Gastroesophageal sphincter (tissue), 4 donors: ENCODE data around the gene STXBP6. TPM values are rescaled to one million over a fixed set of nuclear protein-coding genes. Genes with fewer than 3 reads are reported as not detected.

Experiments used
- ATAC-seq: fragments of 150-250 bp; one replicate; pipeline ENCODE4 v1.9.1; 2016; ENCODE audit warnings: mild to moderate bottlenecking, moderate library complexity
- H3K27ac ChIP-seq, 4 donors: fragments of 200-600 bp; sonication (generic) in 3 of 4; 1 replicate in 3 of 4; 2 replicates in 1 of 4; pipeline ENCODE4 v1.5.1; 2016 to 2019
- H3K27me3 ChIP-seq: fragments of 200-600 bp; sonication (generic); one replicate; pipeline ENCODE4 v1.5.1; 2019
- H3K36me3 ChIP-seq, 2 donors: fragments of 200-600 bp; sonication (generic); one replicate each; pipeline ENCODE4 v1.5.1; 2019; ENCODE audit warnings: control low read depth in 1 of 2
- H3K4me1 ChIP-seq, 3 donors: fragments of 200-600 bp; sonication (generic); 1 replicate in 2 of 3; 2 replicates in 1 of 3; pipeline ENCODE4 v1.5.1; 2016 to 2019; ENCODE audit warnings: control low read depth in 2 of 3
- H3K4me3 ChIP-seq, 2 donors: fragments of 200-600 bp; sonication (generic); one replicate each; pipeline ENCODE4 v1.5.1; 2019; ENCODE audit warnings: mild to moderate bottlenecking in 1 of 2, moderate library complexity in 1 of 2
- H3K9me3 ChIP-seq, 3 donors: fragments of 200-600 bp; sonication (generic); one replicate each; pipeline ENCODE4 v1.5.1; 2017 to 2019; ENCODE audit warnings: control low read depth in 2 of 3
- EP300 ChIP-seq: sonication (generic); formaldehyde crosslinking; IDR thresholded peaks from one replicate; pipeline ENCODE4 v1.6.1; 2017; ENCODE audit warnings: antibody characterized with exemption, mild to moderate bottlenecking
- POLR2A ChIP-seq, 2 donors: fragments of 450-650 bp; IDR thresholded peaks; one replicate each; pipeline ENCODE4 v1.6.1; 2017; ENCODE audit warnings: antibody characterized with exemption in 2 of 2, mild to moderate bottlenecking in 2 of 2, moderate library complexity in 1 of 2
- POLR2AphosphoS5 ChIP-seq: sonication (generic); formaldehyde crosslinking; IDR thresholded peaks from one replicate; pipeline ENCODE4 v1.6.1; 2017; ENCODE audit warnings: antibody characterized with exemption
- WGBS, 2 donors: methylation state at CpG; one replicate each; pipeline ENCODE4 v1.1.5; 2018; ENCODE audit warnings: low coverage in 1 of 2; 5-methylcytosine and 5-hydroxymethylcytosine counted together
- total RNA-seq, 4 donors: library from RNA; depleted of rRNA; stranded (reverse); fragments of >200 nt; gene quantifications; one replicate each; pipeline ENCODE4 v1.1.0, GENCODE V29; 2016
- TF ChIP-seq, protein P1 (sequence below), 4 experiments: fragments of 200-600 bp in 2 of 4; fragments of 450-650 bp in 2 of 4; sonication (generic) in 1 of 4; IDR thresholded peaks; one replicate each; pipeline ENCODE4 v1.5.1; 2017 to 2019; ENCODE audit warnings: antibody characterized with exemption in 4 of 4, mild to moderate bottlenecking in 2 of 4, moderate library complexity in 2 of 4

Gene STXBP6
- total RNA-seq, 4 donors from 2014 or later = 29.3 to 55.7 (median 44.0) TPM

DNA sequence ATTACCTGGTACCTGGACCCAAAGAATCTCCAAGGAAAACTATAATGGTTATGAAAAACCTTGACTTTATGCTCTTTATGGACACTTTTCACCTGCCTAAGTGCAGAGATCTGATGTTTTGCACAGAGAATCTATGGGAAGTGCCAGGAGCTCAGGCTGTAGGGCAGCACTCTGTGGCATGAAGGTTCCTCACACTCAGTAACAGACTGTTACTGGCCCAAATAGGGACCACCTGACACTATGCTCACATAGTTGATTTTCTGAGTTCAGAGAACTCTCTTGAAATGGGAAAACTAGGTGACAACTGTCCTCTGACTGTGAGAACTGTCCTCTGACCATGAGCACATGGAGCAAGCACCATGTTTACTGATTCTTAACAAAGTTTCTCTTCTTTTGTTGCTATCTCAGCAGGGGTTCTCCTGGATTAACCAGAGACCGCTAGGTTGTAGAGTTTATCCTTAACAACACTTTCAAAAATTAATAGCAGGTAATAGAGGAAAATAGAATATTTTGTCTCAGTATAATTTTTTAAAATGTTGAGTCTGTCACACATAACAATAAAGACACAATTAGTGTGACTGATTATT lies 101.6 kb downstream of the STXBP6 start:
- Histone ChIP-seq H3K9me3 (no peaks in the 10 kb centered on the region), H3K36me3 (no peaks in the 10 kb centered on the region), H3K4me3 (no peak overlapping the region), H3K27me3 (no peaks in the 10 kb centered on the region), H3K4me1 (peaks cover 0 to 10% (median 0%) of the 10 kb centered on the region in 3 donors), H3K27ac (no peak overlapping the region)
- TF ChIP-seq EP300 (no peak), POLR2AphosphoS5 (no peak), POLR2A (IDR thresholded peaks at IDR 0.05) (no peak)
- TF ChIP-seq, protein P1, sequence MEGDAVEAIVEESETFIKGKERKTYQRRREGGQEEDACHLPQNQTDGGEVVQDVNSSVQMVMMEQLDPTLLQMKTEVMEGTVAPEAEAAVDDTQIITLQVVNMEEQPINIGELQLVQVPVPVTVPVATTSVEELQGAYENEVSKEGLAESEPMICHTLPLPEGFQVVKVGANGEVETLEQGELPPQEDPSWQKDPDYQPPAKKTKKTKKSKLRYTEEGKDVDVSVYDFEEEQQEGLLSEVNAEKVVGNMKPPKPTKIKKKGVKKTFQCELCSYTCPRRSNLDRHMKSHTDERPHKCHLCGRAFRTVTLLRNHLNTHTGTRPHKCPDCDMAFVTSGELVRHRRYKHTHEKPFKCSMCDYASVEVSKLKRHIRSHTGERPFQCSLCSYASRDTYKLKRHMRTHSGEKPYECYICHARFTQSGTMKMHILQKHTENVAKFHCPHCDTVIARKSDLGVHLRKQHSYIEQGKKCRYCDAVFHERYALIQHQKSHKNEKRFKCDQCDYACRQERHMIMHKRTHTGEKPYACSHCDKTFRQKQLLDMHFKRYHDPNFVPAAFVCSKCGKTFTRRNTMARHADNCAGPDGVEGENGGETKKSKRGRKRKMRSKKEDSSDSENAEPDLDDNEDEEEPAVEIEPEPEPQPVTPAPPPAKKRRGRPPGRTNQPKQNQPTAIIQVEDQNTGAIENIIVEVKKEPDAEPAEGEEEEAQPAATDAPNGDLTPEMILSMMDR (IDR thresholded peaks at IDR 0.05) = no peak
- 94% methylated on average over 1 of the region's 1 CpG; no CpG with 5 or more reads in 1 of the 2 donors for WGBS, 2 donors
- no peak for ATAC-seq

- H3K9me3 ChIP-seq = no peaks in the 10 kb centered on the region
- ATAC-seq = no peak
- peaks cover 0 to 17% (median 0%) of the 10 kb centered on the region in 3 donors for H3K4me1 ChIP-seq
- WGBS, 2 donors = 86 to 92% methylated on average over 6 of the region's 6 CpGs
- H3K27ac ChIP-seq = no peak overlapping the region
- no peaks in the 10 kb centered on the region for H3K36me3 ChIP-seq
- no peak overlapping the region for H3K4me3 ChIP-seq
- TF ChIP-seq EP300 (no peak), POLR2AphosphoS5 (no peak), POLR2A (IDR thresholded peaks at IDR 0.05) (no peak)
- TF ChIP-seq, protein P1 (IDR thresholded peaks at IDR 0.05) = no peak
- H3K27me3 ChIP-seq = no peaks in the 10 kb centered on the region
These were observed 102.8 kb downstream of the STXBP6 start for GRCh38 chr14:24947131-24947530.

- no peak for ATAC-seq
- Histone ChIP-seq H3K27ac (no peak overlapping the region), H3K4me3 (no peak overlapping the region), H3K4me1 (peaks cover 0 to 28% (median 0%) of the 10 kb centered on the region in 3 donors), H3K27me3 (no peaks in the 10 kb centered on the region), H3K36me3 (no peaks in the 10 kb centered on the region), H3K9me3 (no peaks in the 10 kb centered on the region)
- TF ChIP-seq POLR2A (IDR thresholded peaks at IDR 0.05) (no peak), POLR2AphosphoS5 (no peak), EP300 (no peak)
- TF ChIP-seq, protein P1 (IDR thresholded peaks at IDR 0.05) = no peak
- WGBS, 2 donors = 44 to 49% methylated on average over 2 of the region's 2 CpGs
These were observed 105.1 kb downstream of the STXBP6 start for GRCh38 chr14:24944800-24945199.

DNA sequence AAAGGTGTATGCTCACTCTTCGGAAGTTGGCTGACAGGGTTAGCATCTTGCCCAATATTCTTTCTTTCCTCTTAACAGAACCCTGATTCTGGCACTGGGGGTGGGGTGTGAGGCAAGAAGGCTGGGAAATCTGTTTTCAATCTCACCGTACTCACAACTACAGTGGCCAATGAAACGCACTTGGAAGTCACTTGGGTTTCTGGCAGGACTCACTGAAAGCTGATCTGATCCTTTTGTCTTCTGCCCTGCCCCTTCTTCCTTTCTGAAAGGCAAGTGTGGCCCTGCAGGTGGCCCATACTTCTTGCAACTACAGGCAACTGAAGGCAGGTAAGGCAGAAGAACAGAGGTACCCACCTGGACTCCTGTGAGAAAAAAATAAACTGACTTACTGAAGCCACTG lies 106.9 kb downstream of the STXBP6 start:
- Histone ChIP-seq H3K4me3 (no peak overlapping the region), H3K27ac (peak overlapping the region in 1 of 4 donors; percentile 30), H3K9me3 (no peaks in the 10 kb centered on the region), H3K36me3 (no peaks in the 10 kb centered on the region), H3K27me3 (no peaks in the 10 kb centered on the region), H3K4me1 (peaks cover 0 to 28% (median 0%) of the 10 kb centered on the region in 3 donors)
- 70% methylated on average over 3 of the region's 3 CpGs for whole genome bisulfite sequencing, 2 donors
- ATAC-seq = peak; percentile 92
- TF ChIP-seq POLR2AphosphoS5 (no peak), EP300 (no peak), POLR2A (IDR thresholded peaks at IDR 0.05) (no peak)
- TF ChIP-seq, protein P1 (IDR thresholded peaks at IDR 0.05) = no peak

- ATAC-seq = no peak
- no peak overlapping the region for H3K4me3 ChIP-seq
- TF ChIP-seq, protein P1 (IDR thresholded peaks at IDR 0.05) = no peak
- TF ChIP-seq EP300 = no peak
- no peak for TF ChIP-seq POLR2A (IDR thresholded peaks at IDR 0.05)
These were observed 108.2 kb downstream of the STXBP6 start for GRCh38 chr14:24941719-24942118.

More at GRCh38 chr14:24941719-24942118, 108.2 kb downstream of the STXBP6 start:
- Histone ChIP-seq H3K27me3 (no peaks in the 10 kb centered on the region), H3K9me3 (no peaks in the 10 kb centered on the region), H3K36me3 (no peaks in the 10 kb centered on the region), H3K27ac (no peak overlapping the region), H3K4me1 (peaks cover 0 to 28% (median 0%) of the 10 kb centered on the region in 3 donors)
- 88% methylated on average over 1 of the region's 1 CpG; no CpG with 5 or more reads in 1 of the 2 donors for WGBS, 2 donors
